ENCODE results near the gene ITGA2. TPM values are rescaled to one million over a fixed set of nuclear protein-coding genes. Genes with fewer than 3 reads are reported as not detected.

The ITGA2 gene
- total RNA-seq, 1 experiment from 2014 or later = 1.8 TPM

- no peak for DNase-seq (ENCODE audit: low read depth)
- in situ Hi-C loops (cut with HindIII; ENCODE audit: low pct_unique_long_range_greater_than_20kb, low sequenced_read_pairs) = no loop called here
These were observed 48.1 kb downstream of the ITGA2 start for GRCh38 chr5:53037141-53037859.

GRCh38 chr5:53038196-53038847 lies 49.2 kb downstream of the ITGA2 start:
- in situ Hi-C loops (cut with HindIII; ENCODE audit: low pct_unique_long_range_greater_than_20kb, low sequenced_read_pairs) = no loop called here
- DNase-seq (ENCODE audit: low read depth) = no peak

- in situ Hi-C loops (cut with HindIII; ENCODE audit: low pct_unique_long_range_greater_than_20kb, low sequenced_read_pairs) = no loop called here
- DNase-seq (ENCODE audit: low read depth) = no peak
These were observed 50.7 kb downstream of the ITGA2 start for GRCh38 chr5:53039855-53040254.

GRCh38 chr5:53041071-53041692 lies 52.0 kb downstream of the ITGA2 start:
- no peak for DNase-seq (ENCODE audit: low read depth)
- in situ Hi-C loops (cut with HindIII; ENCODE audit: low pct_unique_long_range_greater_than_20kb, low sequenced_read_pairs) = no loop called here

GRCh38 chr5:53041740-53042139 lies 52.6 kb downstream of the ITGA2 start:
- in situ Hi-C loops (cut with HindIII; ENCODE audit: low pct_unique_long_range_greater_than_20kb, low sequenced_read_pairs) = no loop called here
- DNase-seq (ENCODE audit: low read depth) = no peak

GRCh38 chr5:53045263-53045662 lies 56.1 kb downstream of the ITGA2 start:
- DNase-seq (ENCODE audit: low read depth) = no peak
- in situ Hi-C loops (cut with HindIII; ENCODE audit: low pct_unique_long_range_greater_than_20kb, low sequenced_read_pairs) = no loop called here

- in situ Hi-C loops (cut with HindIII; ENCODE audit: low pct_unique_long_range_greater_than_20kb, low sequenced_read_pairs) = no loop called here
- no peak for DNase-seq (ENCODE audit: low read depth)
These were observed 59.1 kb downstream of the ITGA2 start for GRCh38 chr5:53048248-53048647.

- in situ Hi-C loops (cut with HindIII; ENCODE audit: low pct_unique_long_range_greater_than_20kb, low sequenced_read_pairs) = no loop called here
These were observed 63.3 kb downstream of the ITGA2 start for GRCh38 chr5:53052499-53052898.

GRCh38 chr5:53053364-53053763 lies 64.2 kb downstream of the ITGA2 start:
- in situ Hi-C loops (cut with HindIII; ENCODE audit: low pct_unique_long_range_greater_than_20kb, low sequenced_read_pairs) = no loop called here
- DNase-seq (ENCODE audit: low read depth) = no peak

More at GRCh38 chr5:53052499-53052898, 63.3 kb downstream of the ITGA2 start:
- DNase-seq (ENCODE audit: low read depth) = no peak

- in situ Hi-C loops (cut with HindIII; ENCODE audit: low pct_unique_long_range_greater_than_20kb, low sequenced_read_pairs) = no loop called here
- DNase-seq (ENCODE audit: low read depth) = no peak
These were observed 66.2 kb downstream of the ITGA2 start for GRCh38 chr5:53055365-53055764.

GRCh38 chr5:53059281-53059680 lies 70.1 kb downstream of the ITGA2 start:
- no peak for DNase-seq (ENCODE audit: low read depth)
- in situ Hi-C loops (cut with HindIII; ENCODE audit: low pct_unique_long_range_greater_than_20kb, low sequenced_read_pairs) = no loop called here

GRCh38 chr5:53063176-53063575 lies 74.0 kb downstream of the ITGA2 start:
- in situ Hi-C loops (cut with HindIII; ENCODE audit: low pct_unique_long_range_greater_than_20kb, low sequenced_read_pairs) = no loop called here
- DNase-seq (ENCODE audit: low read depth) = no peak

GRCh38 chr5:53063791-53064190 lies 74.6 kb downstream of the ITGA2 start:
- in situ Hi-C loops (cut with HindIII; ENCODE audit: low pct_unique_long_range_greater_than_20kb, low sequenced_read_pairs) = no loop called here
- no peak for DNase-seq (ENCODE audit: low read depth)

- in situ Hi-C loops (cut with HindIII; ENCODE audit: low pct_unique_long_range_greater_than_20kb, low sequenced_read_pairs) = no loop called here
- DNase-seq (ENCODE audit: low read depth) = no peak
These were observed 76.9 kb downstream of the ITGA2 start for GRCh38 chr5:53066088-53066487.

- in situ Hi-C loops (cut with HindIII; ENCODE audit: low pct_unique_long_range_greater_than_20kb, low sequenced_read_pairs) = no loop called here
- DNase-seq (ENCODE audit: low read depth) = no peak
These were observed 78.5 kb downstream of the ITGA2 start for GRCh38 chr5:53067641-53068040.

GRCh38 chr5:53068291-53068836 lies 79.2 kb downstream of the ITGA2 start:
- in situ Hi-C loops (cut with HindIII; ENCODE audit: low pct_unique_long_range_greater_than_20kb, low sequenced_read_pairs) = no loop called here
- DNase-seq (ENCODE audit: low read depth) = no peak

GRCh38 chr5:53069626-53070025 lies 80.5 kb downstream of the ITGA2 start:
- in situ Hi-C loops (cut with HindIII; ENCODE audit: low pct_unique_long_range_greater_than_20kb, low sequenced_read_pairs) = no loop called here
- DNase-seq (ENCODE audit: low read depth) = peak; percentile 57

- in situ Hi-C loops (cut with HindIII; ENCODE audit: low pct_unique_long_range_greater_than_20kb, low sequenced_read_pairs) = no loop called here
- no peak for DNase-seq (ENCODE audit: low read depth)
These were observed 82.1 kb downstream of the ITGA2 start for GRCh38 chr5:53071298-53071697.

- no peak for DNase-seq (ENCODE audit: low read depth)
- in situ Hi-C loops (cut with HindIII; ENCODE audit: low pct_unique_long_range_greater_than_20kb, low sequenced_read_pairs) = no loop called here
These were observed 82.6 kb downstream of the ITGA2 start for GRCh38 chr5:53071738-53072137.
